NCI-H146 treated with DMSO at 0.1 percent for 48 hours (cell line): Measurements from ENCODE around the gene CHFR.
"Not testable (repeated sequence)": the region's sequence is repeated elsewhere in the genome, so short reads cannot be mapped to it uniquely, and the experiment has no call there.

Experiments
- DNase-seq: peaks from one replicate; lab custom pipeline; 2025; ENCODE audit not compliant: unreplicated experiment; lab: John Stamatoyannopoulos, UW

CHFR gene

GRCh38 chr12:132841151-132841550 is 46.3 kb downstream of the CHFR start:
- DNase-seq = no peak

GRCh38 chr12:132840536-132840935 is 46.9 kb downstream of the CHFR start:
- DNase-seq = no peak

- DNase-seq = no peak
Measured at GRCh38 chr12:132839558-132840235, 47.7 kb downstream of the CHFR start.

- DNase-seq = no peak
Measured at GRCh38 chr12:132838410-132839080, 48.9 kb downstream of the CHFR start.

GRCh38 chr12:132837693-132838409 is 49.6 kb downstream of the CHFR start:
- no peak for DNase-seq

- DNase-seq = no peak
Measured at GRCh38 chr12:132836795-132837331, 50.5 kb downstream of the CHFR start.

- DNase-seq = not testable (repeated sequence)
Measured at GRCh38 chr12:132836230-132836629, 51.2 kb downstream of the CHFR start.

- no peak for DNase-seq
Measured at GRCh38 chr12:132835076-132836025, 52.1 kb downstream of the CHFR start.

- DNase-seq = no peak
Measured at GRCh38 chr12:132834181-132834711, 53.2 kb downstream of the CHFR start.

- DNase-seq = no peak
Measured at GRCh38 chr12:132833341-132833740, 54.1 kb downstream of the CHFR start.

- no peak for DNase-seq
Measured at GRCh38 chr12:132831771-132832170, 55.6 kb downstream of the CHFR start.

GRCh38 chr12:132828706-132829534 is 58.5 kb downstream of the CHFR start, which contains the start of gene GOLGA3:
Gene GOLGA3, minus strand, starts transcription at chr12:132828869. Its CDS starts 6,741 bp downstream, at chr12:132822128.
- peak; percentile 62 for DNase-seq

- no peak for DNase-seq
Measured at GRCh38 chr12:132827763-132828703, 59.4 kb downstream of the CHFR start.

- no peak for DNase-seq
Measured at GRCh38 chr12:132825861-132826260, 61.5 kb downstream of the CHFR start.

- no peak for DNase-seq
Measured at GRCh38 chr12:132825089-132825488, 62.3 kb downstream of the CHFR start.

- DNase-seq = no peak
Measured at GRCh38 chr12:132824053-132824452, 63.4 kb downstream of the CHFR start.

GRCh38 chr12:132818562-132818961 is 68.8 kb downstream of the CHFR start:
- DNase-seq = no peak

GRCh38 chr12:132814232-132814631 is 73.2 kb downstream of the CHFR start:
- DNase-seq = no peak
